HG03432 (cell line): Measurements from ENCODE around the gene RNF227.
"Not testable (repeated sequence)": the region's sequence is repeated elsewhere in the genome, so short reads cannot be mapped to it uniquely, and the experiment has no call there.

Source experiments
- ATAC-seq: cut with Tn5 transposase; IDR thresholded peaks from one replicate; pipeline ENCODE4 v1.9.1; 2021; ENCODE audit warnings: mild to moderate bottlenecking, moderate library complexity; ENCODE audit not compliant: unreplicated experiment

The RNF227 gene

DNA sequence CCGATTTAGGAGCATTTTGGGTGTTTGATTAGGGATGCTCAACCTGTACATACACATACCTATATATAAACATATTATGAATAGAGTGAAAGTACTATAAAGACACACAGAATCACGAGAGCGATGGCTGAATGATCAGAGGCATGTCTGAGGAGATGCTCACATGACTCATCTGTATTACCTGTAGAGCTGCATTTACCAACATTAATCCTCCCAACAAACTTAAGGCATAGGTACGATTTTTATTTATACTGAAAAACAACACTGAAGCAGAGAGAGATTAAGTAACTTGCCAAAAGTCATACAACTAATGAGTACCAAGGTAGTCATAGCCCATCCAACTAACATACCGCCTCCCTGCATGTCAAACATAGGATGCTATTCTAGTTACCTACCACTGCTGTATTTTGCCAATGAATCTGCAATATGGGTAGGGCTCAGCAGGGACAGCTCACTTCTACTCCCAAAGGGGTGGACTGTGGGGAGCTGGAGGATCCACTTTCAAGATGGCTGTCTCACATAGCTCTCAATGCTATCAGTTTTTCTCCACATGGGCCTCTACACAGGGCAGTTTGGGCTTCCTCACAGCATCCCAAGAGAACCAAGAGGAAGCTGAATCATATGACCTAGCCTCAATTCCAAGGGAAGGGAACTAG lies 51.0 kb downstream of the RNF227 start:
- no peak for ATAC-seq

- ATAC-seq = not testable (repeated sequence)
These were observed 51.7 kb downstream of the RNF227 start for GRCh38 chr17:7864384-7864783.
